DND-41 (cell line): Measurements from ENCODE around the gene RLN1.

Experiments
- ATAC-seq: fragments of 200-7000 bp; cut with Tn5 transposase; 3 replicates; pipeline ENCODE4 v1.9.1; 2021; ENCODE audit warnings: low read depth; ENCODE audit not compliant: insufficient read depth
- DNase-seq: peaks from one replicate; pipeline ENCODE4 v3.0.0-alpha.2; 2020
- H2AFZ ChIP-seq: 2 replicates; pipeline ENCODE4 v1.6.0; 2012; ENCODE audit warnings: low read depth, low read length
- H3K27ac ChIP-seq: 2 replicates; pipeline ENCODE4 v1.5.1; 2012; ENCODE audit warnings: low read length, inconsistent platforms
- H3K27me3 ChIP-seq: fragments of 200-600 bp; sonication (generic); 2 replicates; pipeline ENCODE4 v1.6.0; 2012; ENCODE audit warnings: low read length, mild to moderate bottlenecking, inconsistent platforms; ENCODE audit not compliant: insufficient read depth, poor library complexity
- H3K36me3 ChIP-seq: 2 replicates; pipeline ENCODE4 v1.5.1; 2012; ENCODE audit warnings: low read length, inconsistent platforms; ENCODE audit not compliant: insufficient read depth
- H3K4me1 ChIP-seq: 2 replicates; pipeline ENCODE4 v1.5.1; 2012; ENCODE audit warnings: mild to moderate bottlenecking, low read length; ENCODE audit not compliant: insufficient read depth
- H3K4me2 ChIP-seq: 2 replicates; pipeline ENCODE4 v1.6.0; 2012; ENCODE audit warnings: mild to moderate bottlenecking, moderate library complexity, low read length, inconsistent platforms; ENCODE audit not compliant: insufficient read depth
- H3K4me3 ChIP-seq, 2 experiments: fragments of 200-600 bp in 1 of 2; shearing (Covaris generic) in 1 of 2; 2 replicates each; pipeline ENCODE4 v1.5.1; 2012 to 2016; ENCODE audit warnings: inconsistent platforms in 2 of 2, low read length in 2 of 2, mild to moderate bottlenecking in 2 of 2, low read depth in 1 of 2, moderate library complexity in 1 of 2
- H3K79me2 ChIP-seq: 2 replicates; pipeline ENCODE4 v1.6.0; 2012; ENCODE audit warnings: low read length, inconsistent platforms; ENCODE audit not compliant: insufficient read depth
- H3K9ac ChIP-seq: 2 replicates; pipeline ENCODE4 v1.6.0; 2012; ENCODE audit warnings: low read depth, mild to moderate bottlenecking, inconsistent platforms, low read length, moderate library complexity
- H3K9me3 ChIP-seq: 2 replicates; pipeline ENCODE4 v1.5.1; 2012; ENCODE audit warnings: low read length, moderate library complexity, mild to moderate bottlenecking, inconsistent platforms; ENCODE audit not compliant: insufficient read depth, severe bottlenecking
- H4K20me1 ChIP-seq: 2 replicates; pipeline ENCODE4 v1.6.0; 2012; ENCODE audit warnings: low read length; ENCODE audit not compliant: insufficient read depth
- EZH2 ChIP-seq: IDR thresholded peaks from 3 replicates; pipeline ENCODE4 v1.6.1; 2012; ENCODE audit warnings: borderline replicate concordance, low read depth, mild to moderate bottlenecking, moderate library complexity, low read length, inconsistent platforms; ENCODE audit not compliant: severe bottlenecking
- TF ChIP-seq, protein P1 (sequence below): IDR thresholded peaks from 2 replicates; pipeline ENCODE4 v1.5.1; 2012; ENCODE audit warnings: borderline replicate concordance, low read length, moderate library complexity, mild to moderate bottlenecking; ENCODE audit not compliant: poor library complexity, severe bottlenecking; ENCODE audit errors: extremely low read depth

Gene RLN1

DNA sequence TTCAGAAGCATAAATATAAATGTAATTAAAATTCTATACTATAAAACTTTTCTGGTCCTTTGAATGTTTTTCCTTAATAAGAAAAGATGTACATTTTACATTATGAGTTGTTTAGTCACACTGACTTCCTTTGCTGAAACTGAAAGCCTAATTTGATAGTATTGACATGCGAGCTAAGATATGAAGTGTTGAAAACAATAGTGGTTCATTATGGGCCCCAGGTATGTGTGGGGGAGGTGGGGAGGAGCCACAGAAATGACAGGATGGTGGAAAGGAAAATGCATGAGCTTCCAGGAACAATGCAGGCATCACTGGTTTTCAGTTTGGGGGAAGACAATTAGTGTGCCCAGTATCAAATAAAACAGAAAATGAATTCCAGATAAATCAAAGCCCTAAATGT is 35.4 kb upstream of the RLN1 start:
- DNase-seq = no peak
- no peak overlapping the region for H3K27ac ChIP-seq
- H3K27me3 ChIP-seq = no peaks in the 10 kb centered on the region
- H2AFZ ChIP-seq = no peak overlapping the region
- H4K20me1 ChIP-seq = no peaks in the 10 kb centered on the region
- H3K9ac ChIP-seq = no peak overlapping the region
- no peak overlapping the region for H3K4me3 ChIP-seq
- no peak overlapping the region for H3K4me2 ChIP-seq
- no peaks in the 10 kb centered on the region for H3K9me3 ChIP-seq
- H3K36me3 ChIP-seq = no peaks in the 10 kb centered on the region
- no peak for TF ChIP-seq EZH2
- TF ChIP-seq, protein P1, sequence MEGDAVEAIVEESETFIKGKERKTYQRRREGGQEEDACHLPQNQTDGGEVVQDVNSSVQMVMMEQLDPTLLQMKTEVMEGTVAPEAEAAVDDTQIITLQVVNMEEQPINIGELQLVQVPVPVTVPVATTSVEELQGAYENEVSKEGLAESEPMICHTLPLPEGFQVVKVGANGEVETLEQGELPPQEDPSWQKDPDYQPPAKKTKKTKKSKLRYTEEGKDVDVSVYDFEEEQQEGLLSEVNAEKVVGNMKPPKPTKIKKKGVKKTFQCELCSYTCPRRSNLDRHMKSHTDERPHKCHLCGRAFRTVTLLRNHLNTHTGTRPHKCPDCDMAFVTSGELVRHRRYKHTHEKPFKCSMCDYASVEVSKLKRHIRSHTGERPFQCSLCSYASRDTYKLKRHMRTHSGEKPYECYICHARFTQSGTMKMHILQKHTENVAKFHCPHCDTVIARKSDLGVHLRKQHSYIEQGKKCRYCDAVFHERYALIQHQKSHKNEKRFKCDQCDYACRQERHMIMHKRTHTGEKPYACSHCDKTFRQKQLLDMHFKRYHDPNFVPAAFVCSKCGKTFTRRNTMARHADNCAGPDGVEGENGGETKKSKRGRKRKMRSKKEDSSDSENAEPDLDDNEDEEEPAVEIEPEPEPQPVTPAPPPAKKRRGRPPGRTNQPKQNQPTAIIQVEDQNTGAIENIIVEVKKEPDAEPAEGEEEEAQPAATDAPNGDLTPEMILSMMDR = no peak
- no peaks in the 10 kb centered on the region for H3K4me1 ChIP-seq
- H3K79me2 ChIP-seq = no peaks in the 10 kb centered on the region
- no peak for ATAC-seq

DNA sequence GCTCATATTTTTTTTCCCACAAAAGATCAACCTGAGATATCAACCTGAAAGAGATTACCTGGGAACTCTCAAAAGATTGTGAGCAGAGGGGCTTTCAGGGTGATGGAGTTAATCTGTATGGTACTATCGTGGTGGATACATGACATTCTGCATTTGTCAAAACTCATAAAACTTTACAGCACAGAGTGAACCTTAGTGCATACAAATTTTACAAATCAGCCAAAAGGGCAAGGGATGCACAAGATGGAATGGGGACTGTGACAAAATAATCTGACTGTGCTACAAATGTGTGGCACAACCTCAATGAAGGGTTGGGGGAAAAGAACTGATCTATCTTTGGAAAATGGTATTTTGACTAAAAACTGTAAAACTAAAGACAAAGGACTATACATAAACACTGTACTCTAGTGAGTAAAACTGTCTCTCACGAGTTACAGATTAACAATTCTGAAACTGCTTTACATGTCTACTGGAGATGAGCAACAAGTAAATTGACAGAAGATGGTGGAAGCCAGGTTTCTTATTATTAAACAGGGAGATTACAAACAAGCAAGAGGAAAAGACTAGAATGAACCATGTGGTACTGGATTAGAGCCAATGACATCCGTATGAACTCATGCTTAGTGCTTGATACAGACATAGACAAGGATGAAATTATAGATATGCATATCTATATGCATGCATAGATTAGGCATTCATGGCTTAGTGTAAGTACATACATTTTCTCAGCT is 24.8 kb upstream of the RLN1 start:
- Histone ChIP-seq H3K4me2 (no peak overlapping the region), H2AFZ (no peak overlapping the region), H3K4me1 (no peaks in the 10 kb centered on the region), H3K79me2 (no peaks in the 10 kb centered on the region), H3K27me3 (no peaks in the 10 kb centered on the region), H4K20me1 (no peaks in the 10 kb centered on the region), H3K36me3 (no peaks in the 10 kb centered on the region), H3K27ac (no peak overlapping the region), H3K4me3 (no peak overlapping the region), H3K9ac (no peak overlapping the region), H3K9me3 (no peaks in the 10 kb centered on the region)
- ATAC-seq = no peak
- no peak for TF ChIP-seq EZH2
- TF ChIP-seq, protein P1 = no peak
- no peak for DNase-seq

- Histone ChIP-seq H3K79me2 (no peaks in the 10 kb centered on the region), H3K4me1 (no peaks in the 10 kb centered on the region), H4K20me1 (no peaks in the 10 kb centered on the region), H3K4me2 (no peak overlapping the region), H3K27ac (no peak overlapping the region), H3K9ac (no peak overlapping the region), H2AFZ (no peak overlapping the region), H3K4me3 (no peak overlapping the region), H3K9me3 (no peaks in the 10 kb centered on the region), H3K27me3 (no peaks in the 10 kb centered on the region), H3K36me3 (no peaks in the 10 kb centered on the region)
- no peak for DNase-seq
- TF ChIP-seq, protein P1 = no peak
- no peak for ATAC-seq
These were observed 21.8 kb upstream of the RLN1 start for GRCh38 chr9:5361326-5362010.
